GM19324 (cell line): Measurements from ENCODE around the gene VAPB.

Experiments used
- ATAC-seq: cut with Tn5 transposase; IDR thresholded peaks from one replicate; pipeline ENCODE4 v1.9.1; 2021; ENCODE audit warnings: mild to moderate bottlenecking, moderate library complexity; ENCODE audit not compliant: unreplicated experiment, low FRiP score

VAPB gene

GRCh38 chr20:58497724-58498469, 108.9 kb downstream of the VAPB start:
- no peak for ATAC-seq

- no peak for ATAC-seq
These were observed 109.5 kb downstream of the VAPB start for GRCh38 chr20:58498470-58499068.

GRCh38 chr20:58500256-58500655, 111.2 kb downstream of the VAPB start:
- ATAC-seq = no peak
